GM12873 (cell line): ENCODE results near the gene PHYHIPL.

Experiments
- CTCF ChIP-seq: IDR thresholded peaks from 2 replicates; pipeline ENCODE4 v1.5.1; 2012; ENCODE audit warnings: low read depth, mild to moderate bottlenecking, moderate library complexity, low read length, control low read depth; ENCODE audit not compliant: insufficient read depth; ENCODE audit errors: missing control alignments

Gene PHYHIPL

DNA sequence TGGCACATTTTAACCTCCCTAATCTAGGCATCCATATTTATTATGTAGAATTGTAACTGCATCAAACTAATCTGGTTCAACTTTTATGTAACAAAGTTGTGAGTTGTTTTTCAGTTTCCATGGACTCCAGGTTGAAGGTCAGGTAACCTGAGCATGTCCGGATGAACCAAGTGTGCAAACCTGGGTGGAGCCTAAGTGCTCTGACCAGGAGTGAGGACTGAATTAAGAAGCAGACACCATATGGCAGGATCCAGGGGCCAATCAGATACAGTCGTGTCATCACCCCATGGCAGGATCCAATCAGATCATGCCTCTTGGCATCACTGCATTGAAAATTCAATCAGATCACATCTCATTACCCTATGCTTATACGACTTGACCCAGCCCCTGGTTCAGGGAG is 41.2 kb upstream of the PHYHIPL start:
- no peak for TF ChIP-seq CTCF

DNA sequence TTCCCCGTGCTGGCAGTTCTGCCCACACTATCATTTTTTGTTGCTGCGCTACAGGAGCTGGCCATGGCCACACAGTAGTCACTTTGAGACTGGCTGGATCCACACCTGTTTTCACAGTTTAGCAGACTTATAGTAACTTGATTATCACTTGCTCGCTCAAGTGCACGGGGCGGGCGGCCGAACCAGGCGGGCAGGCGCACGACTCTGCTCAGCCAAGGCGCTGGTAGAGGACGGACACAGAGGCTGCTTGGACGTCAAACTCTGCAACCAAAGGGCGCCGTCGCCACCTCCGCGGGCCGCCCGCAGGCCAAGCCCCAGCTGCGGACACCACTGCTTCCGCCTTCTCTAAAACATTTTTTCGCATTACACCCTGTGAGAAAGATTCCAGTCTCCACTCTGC is 38.4 kb upstream of the PHYHIPL start:
- TF ChIP-seq CTCF: no peak

DNA sequence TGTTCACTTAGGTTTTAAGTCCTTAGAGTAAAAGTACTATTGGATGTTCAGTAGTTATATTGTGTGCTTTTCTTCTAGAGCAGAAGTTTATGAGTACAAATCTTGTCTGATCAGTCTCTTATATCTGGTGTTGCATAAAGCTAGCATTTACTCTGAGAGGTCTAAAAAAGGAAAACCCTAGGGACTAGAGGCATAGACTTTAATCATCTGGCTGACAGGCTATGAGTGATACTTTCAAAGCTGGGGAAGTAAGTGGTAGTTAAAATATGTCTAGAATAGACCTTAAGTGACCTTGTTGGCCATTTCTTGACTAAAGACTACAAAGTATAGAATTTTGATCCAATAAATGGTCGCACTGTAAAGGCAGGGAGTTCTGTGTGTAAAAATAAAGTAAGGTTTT is 32.9 kb upstream of the PHYHIPL start:
- no peak for TF ChIP-seq CTCF

GRCh38 chr10:59148701-59149100 is 27.7 kb upstream of the PHYHIPL start:
- TF ChIP-seq CTCF: no peak

DNA sequence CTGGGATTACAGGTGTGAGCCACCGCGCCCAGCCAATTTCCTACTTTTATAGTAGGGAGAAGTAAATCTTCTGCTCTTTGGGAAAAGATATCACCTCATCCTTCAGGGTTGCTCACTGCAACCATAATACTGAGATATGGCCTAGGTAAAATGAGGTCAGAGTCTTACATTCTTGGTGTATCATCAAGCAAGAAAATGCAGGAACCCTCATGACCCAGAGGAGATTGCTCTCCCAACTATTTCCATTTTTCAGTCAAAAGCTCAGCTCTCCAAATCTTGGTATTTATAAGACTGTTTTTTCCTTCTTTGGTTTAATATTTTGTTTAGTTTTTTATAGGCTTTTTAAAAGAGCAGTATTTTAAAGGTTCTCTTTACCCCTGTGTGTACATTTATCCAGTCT is 20.9 kb upstream of the PHYHIPL start:
- no peak for TF ChIP-seq CTCF

DNA sequence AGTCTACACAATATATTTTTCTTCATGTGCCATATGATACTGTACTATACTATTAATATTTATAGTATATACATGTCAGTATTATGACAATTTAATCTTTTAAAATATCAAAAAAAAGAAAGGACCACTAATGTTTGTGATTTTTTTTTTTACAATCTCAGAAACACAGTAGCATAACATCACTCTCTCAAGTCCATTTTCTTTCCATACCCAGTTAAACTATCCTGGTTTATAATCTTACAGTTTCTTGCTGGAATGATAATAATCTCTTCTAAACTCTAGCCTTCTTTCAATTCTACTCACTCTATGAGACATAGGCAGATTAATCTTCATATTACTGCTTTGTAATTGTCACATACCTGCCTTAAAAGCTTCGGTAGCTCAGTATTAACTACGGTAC is 8.9 kb upstream of the PHYHIPL start:
- no peak for TF ChIP-seq CTCF

- TF ChIP-seq CTCF: no peak
Observed at GRCh38 chr10:59172567-59172966, 3.9 kb upstream of the PHYHIPL start.

DNA sequence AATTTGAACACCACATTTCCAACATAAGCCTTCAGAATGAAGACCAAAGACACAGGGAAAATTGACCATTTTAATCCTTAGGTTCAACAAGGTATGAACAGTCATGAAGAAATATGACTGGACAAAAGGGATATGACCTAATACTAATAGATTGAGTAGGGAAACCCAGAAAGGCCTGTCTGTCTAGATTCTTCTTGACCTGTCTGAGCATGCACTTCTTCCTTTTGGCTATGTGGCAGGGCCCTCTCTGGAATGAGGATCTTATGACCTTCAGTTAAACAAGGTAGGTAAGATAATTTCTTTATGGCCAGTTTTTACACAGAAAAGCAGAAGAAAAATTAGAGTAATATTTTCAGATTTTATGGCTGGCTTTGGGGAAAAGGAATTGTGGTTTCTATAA is 3.0 kb upstream of the PHYHIPL start:
- TF ChIP-seq CTCF: no peak
